H9 (cell line): ENCODE measurements around the gene RANBP17. TPM values are rescaled to one million over a fixed set of nuclear protein-coding genes. Genes with fewer than 3 reads are reported as not detected.

Experiments used
- DNase-seq: peaks from one replicate; pipeline ENCODE4 v3.0.0-alpha.2; 2017
- H2AFZ ChIP-seq: one replicate; pipeline ENCODE4 v1.6.1; 2013; ENCODE audit warnings: mild to moderate bottlenecking, low read length, control low read depth, moderate library complexity
- H2AK5ac ChIP-seq: 2 replicates; pipeline ENCODE4 v1.6.1; 2013; ENCODE audit warnings: low read length, control low read depth, mixed read lengths; ENCODE audit not compliant: insufficient read length
- H2BK120ac ChIP-seq: one replicate; pipeline ENCODE4 v1.6.1; 2013; ENCODE audit warnings: low read depth, mild to moderate bottlenecking, low read length, control low read depth, inconsistent platforms; ENCODE audit not compliant: poor library complexity, severe bottlenecking
- H2BK12ac ChIP-seq: 2 replicates; pipeline ENCODE4 v1.6.1; 2013; ENCODE audit warnings: low read length, control low read depth, mixed read lengths, low read depth; ENCODE audit not compliant: insufficient read length
- H2BK15ac ChIP-seq: 2 replicates; pipeline ENCODE4 v1.6.1; 2013; ENCODE audit warnings: low read depth, low read length, control low read depth
- H2BK20ac ChIP-seq: one replicate; pipeline ENCODE4 v1.6.1; 2013; ENCODE audit warnings: low read depth, mild to moderate bottlenecking, low read length, control low read depth, inconsistent platforms; ENCODE audit not compliant: poor library complexity, severe bottlenecking
- H2BK5ac ChIP-seq: 2 replicates; pipeline ENCODE4 v1.6.1; 2013; ENCODE audit warnings: low read length, control low read depth, mixed read lengths; ENCODE audit not compliant: insufficient read length
- H3K14ac ChIP-seq: 2 replicates; pipeline ENCODE4 v1.6.1; 2013; ENCODE audit warnings: low read length, control low read depth; ENCODE audit not compliant: insufficient read depth
- H3K18ac ChIP-seq: 2 replicates; pipeline ENCODE4 v1.6.1; 2013; ENCODE audit warnings: low read depth, mild to moderate bottlenecking, mixed read lengths, low read length, control low read depth; ENCODE audit not compliant: insufficient read length
- H3K23ac ChIP-seq: 2 replicates; pipeline ENCODE4 v1.6.1; 2013; ENCODE audit warnings: low read length, control low read depth, mixed read lengths, low read depth; ENCODE audit not compliant: insufficient read length
- H3K23me2 ChIP-seq: 2 replicates; pipeline ENCODE4 v1.6.1; 2013; ENCODE audit warnings: low read depth, mild to moderate bottlenecking, mixed read lengths, low read length, control low read depth; ENCODE audit not compliant: insufficient read length, poor library complexity, severe bottlenecking
- H3K27ac ChIP-seq: 2 replicates; pipeline ENCODE4 v1.5.1; 2013; ENCODE audit warnings: low read length, control low read depth, mixed read lengths, low read depth; ENCODE audit not compliant: insufficient read length
- H3K27me3 ChIP-seq: 2 replicates; pipeline ENCODE4 v1.6.1; 2013; ENCODE audit warnings: low read length, control low read depth, inconsistent platforms; ENCODE audit not compliant: insufficient read depth
- H3K4ac ChIP-seq: 2 replicates; pipeline ENCODE4 v1.6.1; 2013; ENCODE audit warnings: low read depth, mild to moderate bottlenecking, control low read depth, inconsistent platforms, low read length, moderate library complexity
- H3K4me1 ChIP-seq: 2 replicates; pipeline ENCODE4 v1.6.1; 2013; ENCODE audit warnings: low read length, control low read depth, inconsistent platforms; ENCODE audit not compliant: insufficient read depth
- H3K4me2 ChIP-seq: 2 replicates; pipeline ENCODE4 v1.6.1; 2013; ENCODE audit warnings: low read length, control low read depth, mixed read lengths; ENCODE audit not compliant: insufficient read length, insufficient read depth
- H3K56ac ChIP-seq: 2 replicates; pipeline ENCODE4 v1.6.1; 2013; ENCODE audit warnings: low read depth, mild to moderate bottlenecking, mixed read lengths, low read length, control low read depth; ENCODE audit not compliant: insufficient read length
- H3K79me1 ChIP-seq: 2 replicates; pipeline ENCODE4 v1.6.1; 2013; ENCODE audit warnings: low read depth, mild to moderate bottlenecking, moderate library complexity, low read length, control low read depth, inconsistent platforms; ENCODE audit not compliant: insufficient read depth, poor library complexity, severe bottlenecking
- H3K79me2 ChIP-seq: 2 replicates; pipeline ENCODE4 v1.6.1; 2013; ENCODE audit warnings: low read length, control low read depth, inconsistent platforms; ENCODE audit not compliant: insufficient read depth
- H3K9ac ChIP-seq: 2 replicates; pipeline ENCODE4 v1.6.1; 2013; ENCODE audit warnings: low read length, control low read depth, mixed read lengths; ENCODE audit not compliant: insufficient read length; ENCODE audit errors: extremely low read depth
- H3K9me3 ChIP-seq: one replicate; pipeline ENCODE4 v1.6.1; 2013; ENCODE audit warnings: low read depth, low read length, inconsistent platforms; ENCODE audit not compliant: control insufficient read depth
- H3T11ph ChIP-seq: one replicate; pipeline ENCODE4 v1.6.1; 2013; ENCODE audit warnings: mild to moderate bottlenecking, low read length, control low read depth, inconsistent platforms
- H4K20me1 ChIP-seq: one replicate; pipeline ENCODE4 v1.6.1; 2013; ENCODE audit not compliant: control insufficient read depth, insufficient read length, insufficient read depth
- H4K5ac ChIP-seq: 2 replicates; pipeline ENCODE4 v1.6.1; 2013; ENCODE audit warnings: low read depth, mild to moderate bottlenecking, mixed read lengths, low read length, control low read depth; ENCODE audit not compliant: insufficient read length
- H4K8ac ChIP-seq: replicated peaks from 2 replicates; pipeline ENCODE4 v1.6.1; 2013; ENCODE audit warnings: low read length, control low read depth, mixed read lengths, low read depth; ENCODE audit not compliant: insufficient read length
- H4K91ac ChIP-seq: 2 replicates; pipeline ENCODE4 v1.6.1; 2013; ENCODE audit warnings: low read depth, mild to moderate bottlenecking, moderate library complexity, mixed read lengths, low read length, control low read depth; ENCODE audit not compliant: insufficient read length
- H3K27ac Mint-ChIP-seq, 3 experiments: 2 replicates in 2 of 3; 3 replicates in 1 of 3; pipeline ENCODE4 v1.8.0; 2020 to 2021; ENCODE audit warnings: mixed read lengths in 3 of 3, mild to moderate bottlenecking in 1 of 3, moderate library complexity in 1 of 3
- H3K27me3 Mint-ChIP-seq: 2 replicates; pipeline ENCODE4 v1.8.0; 2021; ENCODE audit warnings: low read depth, mild to moderate bottlenecking, moderate library complexity, mixed read lengths
- H3K36me3 Mint-ChIP-seq, 3 experiments: 2 replicates in 2 of 3; 3 replicates in 1 of 3; pipeline ENCODE4 v1.8.0; 2020 to 2021; ENCODE audit warnings: low read depth in 3 of 3, mixed read lengths in 3 of 3; ENCODE audit not compliant: insufficient read depth in 1 of 3
- H3K4me1 Mint-ChIP-seq, 2 experiments: 2 replicates each; pipeline ENCODE4 v1.8.0; 2020; ENCODE audit warnings: mixed read lengths in 2 of 2
- H3K4me3 Mint-ChIP-seq, 2 experiments: 2 replicates in 1 of 2; 3 replicates in 1 of 2; pipeline ENCODE4 v1.8.0; 2020 to 2021; ENCODE audit warnings: mild to moderate bottlenecking in 2 of 2, mixed read lengths in 2 of 2, moderate library complexity in 1 of 2
- H3K9me3 Mint-ChIP-seq, 2 experiments: 2 replicates in 1 of 2; 3 replicates in 1 of 2; pipeline ENCODE4 v1.8.0; 2020; ENCODE audit warnings: mild to moderate bottlenecking in 2 of 2, mixed read lengths in 2 of 2, moderate library complexity in 1 of 2
- WGBS: extraction: QIAGEN DNeasy Blood & Tissue Kit; methylation state at CpG from one replicate; pipeline ENCODE4 v1.1.7; 2013; ENCODE audit warnings: missing lambda C conversion rate, low lambda C conversion rate, mixed read lengths; ENCODE audit not compliant: insufficient read length; ENCODE audit errors: extremely low coverage; 5-methylcytosine and 5-hydroxymethylcytosine counted together
- total RNA-seq: library from RNA; stranded (reverse); gene quantifications from 2 replicates; pipeline ENCODE4 v1.2.1, GENCODE V29; 2021
- TF ChIP-seq, protein P1 (sequence below): fragments of 200-600 bp; sonication (generic); conservative IDR thresholded peaks from 3 replicates; pipeline ENCODE4 v1.8.0; 2021; ENCODE audit warnings: antibody characterized with exemption, mild to moderate bottlenecking

Gene RANBP17
- total RNA-seq, 1 experiment from 2014 or later: 16.5 TPM

DNA sequence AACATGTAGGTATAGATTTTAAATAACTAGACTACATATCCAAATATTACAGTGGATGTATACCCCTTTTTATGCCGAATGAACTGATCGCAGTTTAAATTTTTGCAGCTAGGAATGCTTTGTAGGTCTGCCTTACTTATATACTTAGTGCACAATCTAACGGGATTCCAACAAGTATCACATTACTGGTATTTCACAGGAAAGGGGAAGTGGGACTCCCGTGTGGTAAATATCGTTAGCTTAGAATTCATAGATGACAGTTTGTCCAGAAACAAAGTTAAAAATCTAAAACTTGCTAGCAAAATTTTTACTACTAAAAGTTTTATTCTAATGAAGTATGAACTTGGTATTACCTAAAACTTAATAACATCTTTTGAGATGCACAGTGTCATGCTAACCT, 253.7 kb downstream of the RANBP17 start:
- no peaks in the 10 kb centered on the region for H4K20me1 ChIP-seq
- no peaks in the 10 kb centered on the region for H3K4me1 Mint-ChIP-seq

More for the DNA sequence above, 253.7 kb downstream of the RANBP17 start:
- Histone ChIP-seq H4K91ac (no peak overlapping the region), H3K14ac (no peak overlapping the region), H3K27me3 (no peaks in the 10 kb centered on the region), H2BK20ac (no peak overlapping the region), H4K5ac (no peak overlapping the region), H4K8ac (no peak overlapping the region), H3T11ph (no peak overlapping the region), H3K18ac (no peak overlapping the region), H3K79me2 (no peaks in the 10 kb centered on the region), H3K27ac (no peak overlapping the region), H2AK5ac (no peak overlapping the region), H3K4me2 (no peak overlapping the region), H2AFZ (no peak overlapping the region), H3K9ac (no peak overlapping the region), H2BK12ac (no peak overlapping the region), H3K4ac (no peak overlapping the region), H2BK15ac (no peak overlapping the region), H3K9me3 (no peaks in the 10 kb centered on the region), H3K23ac (no peak overlapping the region), H2BK120ac (no peak overlapping the region), H3K79me1 (no peaks in the 10 kb centered on the region), H2BK5ac (no peak overlapping the region), H3K4me1 (no peaks in the 10 kb centered on the region), H3K23me2 (no peaks in the 10 kb centered on the region), H3K56ac (no peak overlapping the region)
- DNase-seq: no peak
- no CpG with 5 or more reads among the region's 5 CpGs for WGBS
- no peak overlapping the region for H3K4me3 Mint-ChIP-seq
- no peak overlapping the region for H3K27ac Mint-ChIP-seq
- no peaks in the 10 kb centered on the region for H3K27me3 Mint-ChIP-seq
- H3K9me3 Mint-ChIP-seq: no peaks in the 10 kb centered on the region
- TF ChIP-seq, protein P1, sequence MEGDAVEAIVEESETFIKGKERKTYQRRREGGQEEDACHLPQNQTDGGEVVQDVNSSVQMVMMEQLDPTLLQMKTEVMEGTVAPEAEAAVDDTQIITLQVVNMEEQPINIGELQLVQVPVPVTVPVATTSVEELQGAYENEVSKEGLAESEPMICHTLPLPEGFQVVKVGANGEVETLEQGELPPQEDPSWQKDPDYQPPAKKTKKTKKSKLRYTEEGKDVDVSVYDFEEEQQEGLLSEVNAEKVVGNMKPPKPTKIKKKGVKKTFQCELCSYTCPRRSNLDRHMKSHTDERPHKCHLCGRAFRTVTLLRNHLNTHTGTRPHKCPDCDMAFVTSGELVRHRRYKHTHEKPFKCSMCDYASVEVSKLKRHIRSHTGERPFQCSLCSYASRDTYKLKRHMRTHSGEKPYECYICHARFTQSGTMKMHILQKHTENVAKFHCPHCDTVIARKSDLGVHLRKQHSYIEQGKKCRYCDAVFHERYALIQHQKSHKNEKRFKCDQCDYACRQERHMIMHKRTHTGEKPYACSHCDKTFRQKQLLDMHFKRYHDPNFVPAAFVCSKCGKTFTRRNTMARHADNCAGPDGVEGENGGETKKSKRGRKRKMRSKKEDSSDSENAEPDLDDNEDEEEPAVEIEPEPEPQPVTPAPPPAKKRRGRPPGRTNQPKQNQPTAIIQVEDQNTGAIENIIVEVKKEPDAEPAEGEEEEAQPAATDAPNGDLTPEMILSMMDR: no peak
- H3K36me3 Mint-ChIP-seq: no peaks in the 10 kb centered on the region
